HFFc6 (cell line): ENCODE results near the gene CD69. TPM values are rescaled to one million over a fixed set of nuclear protein-coding genes. Genes with fewer than 3 reads are reported as not detected.

Experiments
- DNase-seq: peaks from one replicate; pipeline ENCODE4 v3.0.0-alpha.2; 2018
- H3K27ac Mint-ChIP-seq: 2 replicates; pipeline ENCODE4 v1.8.0; 2020; ENCODE audit warnings: mild to moderate bottlenecking, mixed read lengths
- H3K27me3 Mint-ChIP-seq: 2 replicates; pipeline ENCODE4 v1.8.0; 2021; ENCODE audit warnings: mild to moderate bottlenecking, moderate library complexity, mixed read lengths; ENCODE audit not compliant: insufficient read depth
- H3K36me3 Mint-ChIP-seq: 2 replicates; pipeline ENCODE4 v1.8.0; 2021; ENCODE audit warnings: low read depth, mixed read lengths
- H3K4me1 Mint-ChIP-seq: 2 replicates; pipeline ENCODE4 v1.8.0; 2020; ENCODE audit warnings: low read depth, mixed read lengths
- H3K4me3 Mint-ChIP-seq: 2 replicates; pipeline ENCODE4 v1.8.0; 2020; ENCODE audit warnings: mild to moderate bottlenecking, moderate library complexity, mixed read lengths
- H3K9me3 Mint-ChIP-seq: 2 replicates; pipeline ENCODE4 v1.8.0; 2020; ENCODE audit warnings: mild to moderate bottlenecking, mixed read lengths
- total RNA-seq, 6 experiments: library from RNA; stranded (reverse); fragmentation: NEBNext Ultra II Directional; extraction: Animal tissue kit (Norgen Biotek cat#: 25700); gene quantifications; 2 replicates in 1 of 6; 3 replicates in 5 of 6; pipeline ENCODE4 v1.2.3, GENCODE V29; 2021
- TF ChIP-seq, protein P1 (sequence below): fragments of 200-600 bp; sonication (generic); IDR thresholded peaks from 2 replicates; pipeline ENCODE4 v1.5.0; 2021; ENCODE audit warnings: antibody characterized with exemption, mild to moderate bottlenecking

Gene CD69
- total RNA-seq, 6 experiments from 2014 or later: not detected

DNA sequence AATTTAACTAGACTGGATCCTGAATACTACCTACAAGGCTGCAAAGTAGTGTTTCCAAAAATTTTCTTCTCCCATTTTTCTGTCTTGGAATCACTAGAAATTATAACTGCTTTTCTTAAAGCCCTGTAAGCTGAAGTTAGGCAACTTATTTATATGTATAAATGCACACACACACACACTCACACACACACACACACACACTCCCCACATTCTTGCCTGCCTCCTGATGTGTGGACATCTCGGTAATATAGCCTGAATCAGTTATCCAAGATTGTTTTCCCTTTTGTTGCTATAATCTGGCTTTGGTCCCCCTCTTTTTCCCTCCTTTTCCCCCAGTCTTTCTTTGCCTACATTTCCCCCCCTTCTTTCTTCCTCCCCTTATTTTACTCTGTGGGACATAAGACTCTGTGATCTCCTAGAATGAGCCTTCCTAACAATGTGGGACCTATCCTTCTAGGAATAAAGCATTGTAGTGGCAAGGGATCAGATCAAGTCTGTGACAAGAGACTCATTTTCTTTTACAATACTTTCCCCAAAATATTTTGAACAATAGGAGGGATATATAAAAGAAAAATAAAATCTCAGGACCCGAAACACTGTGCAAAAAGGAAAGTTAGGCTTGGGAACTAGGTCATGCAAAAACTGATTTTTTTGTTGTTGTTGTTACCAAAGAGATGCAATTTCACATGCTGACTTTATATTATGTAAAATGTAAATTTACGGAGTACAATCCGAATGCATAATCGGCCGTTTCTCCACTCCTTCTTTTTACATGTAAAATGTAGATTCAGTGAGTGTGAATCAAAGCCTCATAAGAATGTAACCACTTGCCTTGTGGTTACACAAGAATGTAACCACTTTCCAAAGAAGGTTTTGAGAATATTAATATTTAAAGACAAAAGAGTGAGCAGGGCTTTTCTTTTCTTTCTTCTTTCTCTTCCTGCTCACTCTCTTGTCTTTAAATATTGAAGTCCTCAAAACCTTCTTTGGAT, 26.3 kb upstream of the CD69 start:
- TF ChIP-seq, protein P1, sequence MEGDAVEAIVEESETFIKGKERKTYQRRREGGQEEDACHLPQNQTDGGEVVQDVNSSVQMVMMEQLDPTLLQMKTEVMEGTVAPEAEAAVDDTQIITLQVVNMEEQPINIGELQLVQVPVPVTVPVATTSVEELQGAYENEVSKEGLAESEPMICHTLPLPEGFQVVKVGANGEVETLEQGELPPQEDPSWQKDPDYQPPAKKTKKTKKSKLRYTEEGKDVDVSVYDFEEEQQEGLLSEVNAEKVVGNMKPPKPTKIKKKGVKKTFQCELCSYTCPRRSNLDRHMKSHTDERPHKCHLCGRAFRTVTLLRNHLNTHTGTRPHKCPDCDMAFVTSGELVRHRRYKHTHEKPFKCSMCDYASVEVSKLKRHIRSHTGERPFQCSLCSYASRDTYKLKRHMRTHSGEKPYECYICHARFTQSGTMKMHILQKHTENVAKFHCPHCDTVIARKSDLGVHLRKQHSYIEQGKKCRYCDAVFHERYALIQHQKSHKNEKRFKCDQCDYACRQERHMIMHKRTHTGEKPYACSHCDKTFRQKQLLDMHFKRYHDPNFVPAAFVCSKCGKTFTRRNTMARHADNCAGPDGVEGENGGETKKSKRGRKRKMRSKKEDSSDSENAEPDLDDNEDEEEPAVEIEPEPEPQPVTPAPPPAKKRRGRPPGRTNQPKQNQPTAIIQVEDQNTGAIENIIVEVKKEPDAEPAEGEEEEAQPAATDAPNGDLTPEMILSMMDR: no peak
- Mint-ChIP-seq H3K9me3 (no peaks in the 10 kb centered on the region), H3K27ac (no peak overlapping the region), H3K4me1 (peaks cover 15% of the 10 kb centered on the region), H3K27me3 (peaks cover 16% of the 10 kb centered on the region; the same call in 1 of the 2 replicates), H3K36me3 (no peaks in the 10 kb centered on the region), H3K4me3 (no peak overlapping the region; the same call in 1 of the 2 replicates)
- no peak for DNase-seq

DNA sequence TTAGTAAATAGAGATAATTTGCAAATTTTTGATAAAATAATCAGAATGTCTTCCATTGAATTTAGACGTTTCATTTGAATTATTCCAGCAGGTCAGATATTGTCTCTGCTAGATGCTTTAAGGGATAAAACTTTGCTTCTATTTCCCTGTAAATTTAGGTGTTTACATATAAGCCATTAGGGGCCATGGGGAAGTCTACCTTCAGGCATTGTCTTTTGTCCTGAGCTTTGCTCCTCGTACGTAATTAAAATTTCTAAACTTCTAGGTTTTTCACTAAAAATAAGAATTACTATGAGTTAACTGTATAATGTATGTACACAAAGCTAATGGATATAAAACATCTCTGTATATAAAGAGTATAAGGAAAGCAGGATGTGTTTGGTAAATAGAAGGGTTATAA, 24.1 kb upstream of the CD69 start:
- Mint-ChIP-seq H3K27me3 (peaks cover 16% of the 10 kb centered on the region; the same call in 1 of the 2 replicates), H3K27ac (no peak overlapping the region), H3K4me3 (no peak overlapping the region), H3K4me1 (peaks cover 9% of the 10 kb centered on the region), H3K36me3 (no peaks in the 10 kb centered on the region), H3K9me3 (no peaks in the 10 kb centered on the region)
- TF ChIP-seq, protein P1: no peak
- no peak for DNase-seq

- Mint-ChIP-seq H3K4me1 (peaks cover 9% of the 10 kb centered on the region), H3K9me3 (no peaks in the 10 kb centered on the region)
Observed at GRCh38 chr12:9784326-9784725, 23.6 kb upstream of the CD69 start.

GRCh38 chr12:9782547-9783382, 22.1 kb upstream of the CD69 start:
- Mint-ChIP-seq H3K4me3 (no peak overlapping the region), H3K27ac (no peak overlapping the region), H3K9me3 (no peaks in the 10 kb centered on the region), H3K36me3 (no peaks in the 10 kb centered on the region), H3K27me3 (peaks cover 20% of the 10 kb centered on the region; the same call in 1 of the 2 replicates), H3K4me1 (peaks cover 8% of the 10 kb centered on the region)
- no peak for DNase-seq
- TF ChIP-seq, protein P1: no peak

More at GRCh38 chr12:9784326-9784725, 23.6 kb upstream of the CD69 start:
- H3K27ac Mint-ChIP-seq: no peak overlapping the region
- TF ChIP-seq, protein P1: no peak
- no peak for DNase-seq
- H3K4me3 Mint-ChIP-seq: no peak overlapping the region
- no peaks in the 10 kb centered on the region for H3K36me3 Mint-ChIP-seq
- H3K27me3 Mint-ChIP-seq: peaks cover 17% of the 10 kb centered on the region; the same call in 1 of the 2 replicates

- peaks cover 20% of the 10 kb centered on the region; the same call in 1 of the 2 replicates for H3K27me3 Mint-ChIP-seq
- H3K4me1 Mint-ChIP-seq: no peaks in the 10 kb centered on the region
- no peak overlapping the region for H3K27ac Mint-ChIP-seq
- no peak for DNase-seq
- no peaks in the 10 kb centered on the region for H3K36me3 Mint-ChIP-seq
- TF ChIP-seq, protein P1: no peak
- no peak overlapping the region for H3K4me3 Mint-ChIP-seq
- H3K9me3 Mint-ChIP-seq: no peaks in the 10 kb centered on the region
Observed at GRCh38 chr12:9781360-9781759, 20.7 kb upstream of the CD69 start.
